Loucy (cell line): ENCODE data around the gene MARCHF5.

ENCODE experiments used
- H2AFZ ChIP-seq: fragments of 200-600 bp; sonication (generic); 2 replicates; pipeline ENCODE4 v1.6.0; 2016; ENCODE audit warnings: antibody characterized with exemption, mild to moderate bottlenecking, low read length, moderate library complexity
- H3F3A ChIP-seq: fragments of 200-600 bp; 2 replicates; pipeline ENCODE4 v1.6.0; 2016; ENCODE audit warnings: antibody characterized with exemption, low read depth, mild to moderate bottlenecking
- H3K27me3 ChIP-seq: fragments of 200-600 bp; sonication (generic); 2 replicates; pipeline ENCODE4 v1.6.1; 2014; ENCODE audit warnings: low read length, mild to moderate bottlenecking; ENCODE audit not compliant: insufficient read depth, poor library complexity, severe bottlenecking
- H3K36me3 ChIP-seq: fragments of 200-600 bp; sonication (generic); 2 replicates; pipeline ENCODE4 v1.6.1; 2016; ENCODE audit warnings: low read length; ENCODE audit not compliant: insufficient read depth
- H3K4me1 ChIP-seq: fragments of 200-600 bp; sonication (generic); 2 replicates; pipeline ENCODE4 v1.5.1; 2014; ENCODE audit warnings: low read length, mild to moderate bottlenecking; ENCODE audit not compliant: insufficient read depth, poor library complexity, severe bottlenecking
- H3K4me2 ChIP-seq: fragments of 200-600 bp; sonication (generic); 2 replicates; pipeline ENCODE4 v1.6.0; 2014; ENCODE audit warnings: antibody characterized with exemption, low read length, low read depth, mild to moderate bottlenecking; ENCODE audit not compliant: poor library complexity, severe bottlenecking
- H3K4me3 ChIP-seq: fragments of 200-600 bp; sonication (generic); 2 replicates; pipeline ENCODE4 v1.5.1; 2014; ENCODE audit warnings: low read length, mild to moderate bottlenecking, mixed read lengths; ENCODE audit not compliant: poor library complexity, severe bottlenecking
- H3K79me2 ChIP-seq: fragments of 200-600 bp; sonication (generic); 2 replicates; pipeline ENCODE4 v1.6.1; 2014; ENCODE audit warnings: low read length; ENCODE audit not compliant: insufficient read depth
- H3K9ac ChIP-seq: fragments of 200-600 bp; sonication (generic); 2 replicates; pipeline ENCODE4 v1.6.0; 2014; ENCODE audit warnings: mild to moderate bottlenecking, low read depth, low read length, moderate library complexity; ENCODE audit not compliant: poor library complexity, severe bottlenecking
- H3K9me2 ChIP-seq: fragments of 200-600 bp; sonication (generic); replicated peaks from 2 replicates; pipeline ENCODE4 v1.6.1; 2016; ENCODE audit warnings: low read depth, low read length, mixed read lengths
- H3K9me3 ChIP-seq: fragments of 200-600 bp; sonication (generic); 2 replicates; pipeline ENCODE4 v1.6.1; 2014; ENCODE audit warnings: mild to moderate bottlenecking, antibody characterized with exemption, low read length, low read depth; ENCODE audit not compliant: insufficient read depth
- H4K20me1 ChIP-seq: fragments of 200-600 bp; sonication (generic); 2 replicates; pipeline ENCODE4 v1.6.0; 2014; ENCODE audit warnings: antibody characterized with exemption, low read length, mild to moderate bottlenecking; ENCODE audit not compliant: insufficient read depth, poor library complexity, severe bottlenecking
- CTCF ChIP-seq: fragments of 200-600 bp; sonication (generic); conservative IDR thresholded peaks from 2 replicates; pipeline ENCODE4 v1.5.1; 2014; ENCODE audit warnings: mild to moderate bottlenecking, antibody characterized with exemption, low read length
- EZH2phosphoT487 ChIP-seq: fragments of 200-600 bp; IDR thresholded peaks from 2 replicates; pipeline ENCODE4 v1.6.1; 2018; ENCODE audit warnings: antibody characterized with exemption, mild to moderate bottlenecking, moderate library complexity, borderline replicate concordance

MARCHF5 gene

GRCh38 chr10:92242910-92243671 is 47.9 kb upstream of the MARCHF5 start:
- peak overlapping the region; percentile 56 for H3K4me2 ChIP-seq
- H3K9ac ChIP-seq = peak overlapping the region; percentile 11
- no peaks in the 10 kb centered on the region for H3K9me2 ChIP-seq
- peak overlapping the region; percentile 56 for H3K4me3 ChIP-seq
- no peaks in the 10 kb centered on the region for H3K9me3 ChIP-seq
- no peaks in the 10 kb centered on the region for H4K20me1 ChIP-seq
- peaks cover 9% of the 10 kb centered on the region for H3K4me1 ChIP-seq
- no peaks in the 10 kb centered on the region for H3K79me2 ChIP-seq
- TF ChIP-seq CTCF (no peak), EZH2phosphoT487 (no peak)
- H3K36me3 ChIP-seq = peaks cover 13% of the 10 kb centered on the region; the same call in 1 of the 2 replicates
- H3K27me3 ChIP-seq = no peaks in the 10 kb centered on the region
- no peaks in the 10 kb centered on the region for H3F3A ChIP-seq
- peak overlapping the region; percentile 62 for H2AFZ ChIP-seq

- TF ChIP-seq CTCF (no peak), EZH2phosphoT487 (no peak)
- Histone ChIP-seq H3K9me3 (no peaks in the 10 kb centered on the region), H3K27me3 (no peaks in the 10 kb centered on the region), H3K36me3 (no peaks in the 10 kb centered on the region), H3K4me2 (no peak overlapping the region), H3K4me1 (peaks cover 9% of the 10 kb centered on the region), H3K4me3 (no peak overlapping the region), H3K9ac (no peak overlapping the region), H3F3A (no peaks in the 10 kb centered on the region), H3K9me2 (no peaks in the 10 kb centered on the region), H2AFZ (no peak overlapping the region), H3K79me2 (no peaks in the 10 kb centered on the region), H4K20me1 (no peaks in the 10 kb centered on the region)
Measured at GRCh38 chr10:92244796-92245195, 46.2 kb upstream of the MARCHF5 start.

GRCh38 chr10:92248566-92248965 is 42.4 kb upstream of the MARCHF5 start:
- no peaks in the 10 kb centered on the region for H4K20me1 ChIP-seq
- peaks cover under 1% of the 10 kb centered on the region for H3K4me1 ChIP-seq
- H3K27me3 ChIP-seq = no peaks in the 10 kb centered on the region
- H3F3A ChIP-seq = no peaks in the 10 kb centered on the region
- H3K4me3 ChIP-seq = no peak overlapping the region
- no peaks in the 10 kb centered on the region for H3K9me3 ChIP-seq
- H3K4me2 ChIP-seq = no peak overlapping the region
- no peaks in the 10 kb centered on the region for H3K79me2 ChIP-seq
- TF ChIP-seq CTCF (no peak), EZH2phosphoT487 (no peak)
- no peak overlapping the region for H3K9ac ChIP-seq
- no peak overlapping the region for H2AFZ ChIP-seq
- no peaks in the 10 kb centered on the region for H3K36me3 ChIP-seq
- no peaks in the 10 kb centered on the region for H3K9me2 ChIP-seq
